DND-41 (cell line): ENCODE measurements around the gene NFIA.

Source experiments
- ATAC-seq: fragments of 200-7000 bp; cut with Tn5 transposase; 3 replicates; pipeline ENCODE4 v1.9.1; 2021; ENCODE audit warnings: low read depth; ENCODE audit not compliant: insufficient read depth
- DNase-seq: peaks from one replicate; pipeline ENCODE4 v3.0.0-alpha.2; 2020
- H2AFZ ChIP-seq: 2 replicates; pipeline ENCODE4 v1.6.0; 2012; ENCODE audit warnings: low read depth, low read length
- H3K27ac ChIP-seq: 2 replicates; pipeline ENCODE4 v1.5.1; 2012; ENCODE audit warnings: low read length, inconsistent platforms
- H3K27me3 ChIP-seq: fragments of 200-600 bp; sonication (generic); 2 replicates; pipeline ENCODE4 v1.6.0; 2012; ENCODE audit warnings: low read length, mild to moderate bottlenecking, inconsistent platforms; ENCODE audit not compliant: insufficient read depth, poor library complexity
- H3K36me3 ChIP-seq: 2 replicates; pipeline ENCODE4 v1.5.1; 2012; ENCODE audit warnings: low read length, inconsistent platforms; ENCODE audit not compliant: insufficient read depth
- H3K4me1 ChIP-seq: 2 replicates; pipeline ENCODE4 v1.5.1; 2012; ENCODE audit warnings: mild to moderate bottlenecking, low read length; ENCODE audit not compliant: insufficient read depth
- H3K4me2 ChIP-seq: 2 replicates; pipeline ENCODE4 v1.6.0; 2012; ENCODE audit warnings: mild to moderate bottlenecking, moderate library complexity, low read length, inconsistent platforms; ENCODE audit not compliant: insufficient read depth
- H3K4me3 ChIP-seq, 2 experiments: fragments of 200-600 bp in 1 of 2; shearing (Covaris generic) in 1 of 2; 2 replicates each; pipeline ENCODE4 v1.5.1; 2012 to 2016; ENCODE audit warnings: inconsistent platforms in 2 of 2, low read length in 2 of 2, mild to moderate bottlenecking in 2 of 2, low read depth in 1 of 2, moderate library complexity in 1 of 2
- H3K79me2 ChIP-seq: 2 replicates; pipeline ENCODE4 v1.6.0; 2012; ENCODE audit warnings: low read length, inconsistent platforms; ENCODE audit not compliant: insufficient read depth
- H3K9ac ChIP-seq: 2 replicates; pipeline ENCODE4 v1.6.0; 2012; ENCODE audit warnings: low read depth, mild to moderate bottlenecking, inconsistent platforms, low read length, moderate library complexity
- H3K9me3 ChIP-seq: 2 replicates; pipeline ENCODE4 v1.5.1; 2012; ENCODE audit warnings: low read length, moderate library complexity, mild to moderate bottlenecking, inconsistent platforms; ENCODE audit not compliant: insufficient read depth, severe bottlenecking
- H4K20me1 ChIP-seq: 2 replicates; pipeline ENCODE4 v1.6.0; 2012; ENCODE audit warnings: low read length; ENCODE audit not compliant: insufficient read depth
- CTCF ChIP-seq: IDR thresholded peaks from 2 replicates; pipeline ENCODE4 v1.5.1; 2012; ENCODE audit warnings: borderline replicate concordance, low read length, moderate library complexity, mild to moderate bottlenecking; ENCODE audit not compliant: poor library complexity, severe bottlenecking; ENCODE audit errors: extremely low read depth
- EZH2 ChIP-seq: IDR thresholded peaks from 3 replicates; pipeline ENCODE4 v1.6.1; 2012; ENCODE audit warnings: borderline replicate concordance, low read depth, mild to moderate bottlenecking, moderate library complexity, low read length, inconsistent platforms; ENCODE audit not compliant: severe bottlenecking

NFIA gene

GRCh38 chr1:61173118-61173517 lies 90.8 kb downstream of the NFIA start:
- Histone ChIP-seq H3K9ac (no peak overlapping the region), H3K4me3 (no peak overlapping the region), H3K36me3 (no peaks in the 10 kb centered on the region), H3K4me1 (no peaks in the 10 kb centered on the region), H4K20me1 (no peaks in the 10 kb centered on the region), H2AFZ (no peak overlapping the region), H3K4me2 (no peak overlapping the region), H3K27me3 (no peaks in the 10 kb centered on the region), H3K27ac (no peak overlapping the region), H3K9me3 (no peaks in the 10 kb centered on the region), H3K79me2 (no peaks in the 10 kb centered on the region)
- no peak for ATAC-seq
- DNase-seq = no peak
- TF ChIP-seq EZH2 = no peak
- TF ChIP-seq CTCF = no peak

DNA sequence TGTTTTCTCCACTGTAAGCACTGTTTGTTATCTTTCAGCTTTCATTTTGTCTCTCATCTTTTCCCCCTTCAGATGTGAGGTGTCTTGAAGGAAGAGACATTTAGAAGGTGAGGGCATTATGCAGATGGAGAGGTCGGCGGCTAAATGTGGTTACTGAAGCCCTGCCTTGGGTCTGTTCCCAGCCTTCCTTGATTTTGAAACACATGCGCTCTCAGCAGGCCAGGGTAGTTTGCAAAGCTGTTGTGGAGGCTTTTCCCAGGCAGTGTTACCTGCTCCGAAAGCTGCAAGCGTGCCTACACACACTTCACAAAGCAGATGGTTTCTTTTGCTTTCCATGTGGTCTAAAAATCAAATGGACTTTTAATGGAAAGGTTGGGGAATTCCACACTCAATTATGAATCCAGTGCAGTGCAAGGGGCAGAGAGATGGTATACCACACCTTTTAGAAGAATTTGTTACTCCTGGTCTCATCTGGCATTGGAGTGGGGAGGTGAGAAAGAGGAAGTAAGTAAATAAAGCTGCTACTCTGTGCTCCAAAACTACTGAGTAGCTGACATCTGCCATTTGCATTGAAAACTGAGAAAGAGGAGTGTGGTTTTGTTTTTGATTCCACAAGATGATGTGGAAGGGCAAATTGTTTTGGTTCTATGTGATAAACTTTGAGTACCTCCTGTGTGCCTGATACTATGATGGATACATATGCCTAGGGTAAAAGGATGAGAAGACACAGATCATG lies 91.9 kb downstream of the NFIA start:
- DNase-seq (no peak), ATAC-seq (no peak)
- H3K4me1 ChIP-seq = no peaks in the 10 kb centered on the region
- H4K20me1 ChIP-seq = no peaks in the 10 kb centered on the region
- H3K9me3 ChIP-seq = no peaks in the 10 kb centered on the region
- no peak overlapping the region for H3K4me2 ChIP-seq
- H2AFZ ChIP-seq = no peak overlapping the region
- H3K9ac ChIP-seq = no peak overlapping the region
- TF ChIP-seq CTCF = no peak
- no peak for TF ChIP-seq EZH2
- H3K4me3 ChIP-seq = no peak overlapping the region
- H3K27ac ChIP-seq = no peak overlapping the region
- no peaks in the 10 kb centered on the region for H3K36me3 ChIP-seq
- H3K79me2 ChIP-seq = no peaks in the 10 kb centered on the region
- no peaks in the 10 kb centered on the region for H3K27me3 ChIP-seq

- no peaks in the 10 kb centered on the region for H3K9me3 ChIP-seq
- H3K27me3 ChIP-seq = no peaks in the 10 kb centered on the region
- ATAC-seq = no peak
- H3K36me3 ChIP-seq = no peaks in the 10 kb centered on the region
- no peak overlapping the region for H3K9ac ChIP-seq
- no peaks in the 10 kb centered on the region for H3K4me1 ChIP-seq
- H3K4me3 ChIP-seq = no peak overlapping the region
- no peak overlapping the region for H3K27ac ChIP-seq
- no peak overlapping the region for H3K4me2 ChIP-seq
- H3K79me2 ChIP-seq = no peaks in the 10 kb centered on the region
- DNase-seq = no peak
- TF ChIP-seq CTCF (no peak), EZH2 (no peak)
- no peaks in the 10 kb centered on the region for H4K20me1 ChIP-seq
- H2AFZ ChIP-seq = no peak overlapping the region
Measured at GRCh38 chr1:61175976-61176375, 93.6 kb downstream of the NFIA start.
